Sigmoid colon (tissue), 4 donors: ENCODE measurements around the gene AGXT2.

Source experiments
- EP300 ChIP-seq, 4 donors: sonication (generic); formaldehyde crosslinking; IDR thresholded peaks; one replicate each; pipeline ENCODE4 v1.6.1; 2017; ENCODE audit warnings: antibody characterized with exemption in 4 of 4
- POLR2A ChIP-seq, 2 donors: fragments of 450-650 bp; IDR thresholded peaks; one replicate each; pipeline ENCODE4 v1.6.1; 2016; ENCODE audit warnings: antibody characterized with exemption in 2 of 2, mild to moderate bottlenecking in 2 of 2, moderate library complexity in 2 of 2
- POLR2AphosphoS5 ChIP-seq, 4 donors: sonication (generic); formaldehyde crosslinking; IDR thresholded peaks; one replicate each; pipeline ENCODE4 v1.6.1; 2017; ENCODE audit warnings: antibody characterized with exemption in 4 of 4
- TF ChIP-seq, protein P1 (sequence below), 4 experiments: fragments of 450-650 bp in 3 of 4; fragments of 200-600 bp in 1 of 4; IDR thresholded peaks; one replicate each; pipeline ENCODE4 v1.5.1; 2016 to 2019; ENCODE audit warnings: antibody characterized with exemption in 4 of 4, mild to moderate bottlenecking in 3 of 4, moderate library complexity in 2 of 4

DNA sequence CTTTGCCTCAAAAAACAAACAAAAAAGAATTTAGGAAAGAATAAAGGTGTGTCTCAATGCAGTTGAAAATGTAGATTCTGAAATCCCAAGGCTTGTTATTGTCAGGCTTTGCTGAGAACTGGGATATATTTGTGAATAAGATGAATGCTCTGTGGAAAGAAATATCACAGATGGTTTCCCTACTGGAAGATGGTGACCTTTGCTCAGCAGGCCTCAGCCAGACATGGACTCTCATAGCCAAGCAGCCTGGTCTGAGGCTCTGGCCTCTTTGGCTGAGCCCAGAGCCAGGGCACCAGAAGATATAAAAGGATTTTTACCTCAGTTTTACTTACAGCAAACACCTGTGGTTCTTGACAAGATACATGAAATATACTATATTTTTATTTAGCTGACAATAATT, 37.1 kb downstream of the AGXT2 start:
- TF ChIP-seq EP300 (IDR thresholded peaks at IDR 0.05) (no peak), POLR2A (IDR thresholded peaks at IDR 0.05) (no peak), POLR2AphosphoS5 (IDR thresholded peaks at IDR 0.05) (no peak)
- TF ChIP-seq, protein P1, sequence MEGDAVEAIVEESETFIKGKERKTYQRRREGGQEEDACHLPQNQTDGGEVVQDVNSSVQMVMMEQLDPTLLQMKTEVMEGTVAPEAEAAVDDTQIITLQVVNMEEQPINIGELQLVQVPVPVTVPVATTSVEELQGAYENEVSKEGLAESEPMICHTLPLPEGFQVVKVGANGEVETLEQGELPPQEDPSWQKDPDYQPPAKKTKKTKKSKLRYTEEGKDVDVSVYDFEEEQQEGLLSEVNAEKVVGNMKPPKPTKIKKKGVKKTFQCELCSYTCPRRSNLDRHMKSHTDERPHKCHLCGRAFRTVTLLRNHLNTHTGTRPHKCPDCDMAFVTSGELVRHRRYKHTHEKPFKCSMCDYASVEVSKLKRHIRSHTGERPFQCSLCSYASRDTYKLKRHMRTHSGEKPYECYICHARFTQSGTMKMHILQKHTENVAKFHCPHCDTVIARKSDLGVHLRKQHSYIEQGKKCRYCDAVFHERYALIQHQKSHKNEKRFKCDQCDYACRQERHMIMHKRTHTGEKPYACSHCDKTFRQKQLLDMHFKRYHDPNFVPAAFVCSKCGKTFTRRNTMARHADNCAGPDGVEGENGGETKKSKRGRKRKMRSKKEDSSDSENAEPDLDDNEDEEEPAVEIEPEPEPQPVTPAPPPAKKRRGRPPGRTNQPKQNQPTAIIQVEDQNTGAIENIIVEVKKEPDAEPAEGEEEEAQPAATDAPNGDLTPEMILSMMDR (IDR thresholded peaks at IDR 0.05), result no peak
